Stimulated activated naive CD8-positive, alpha-beta T cell treated with anti-CD3 and anti-CD28 coated beads, Interleukin-15, Interleukin-2, amounts not matched to agents 100 ng/mL and 50 ng/mL, for 24 hours (primary cell): ENCODE data around the gene KRT1.

Source experiments
- H3K27ac Mint-ChIP-seq: one replicate; pipeline ENCODE4 v1.8.0; 2021; ENCODE audit warnings: mild to moderate bottlenecking, mixed read lengths
- H3K27me3 Mint-ChIP-seq: one replicate; pipeline ENCODE4 v1.8.0; 2021; ENCODE audit warnings: mixed read lengths
- H3K36me3 Mint-ChIP-seq: one replicate; pipeline ENCODE4 v1.8.0; 2021; ENCODE audit warnings: low read depth, mixed read lengths
- H3K4me1 Mint-ChIP-seq: one replicate; pipeline ENCODE4 v1.8.0; 2021; ENCODE audit warnings: low read depth, mixed read lengths
- H3K4me3 Mint-ChIP-seq: one replicate; pipeline ENCODE4 v1.8.0; 2021; ENCODE audit warnings: mild to moderate bottlenecking, mixed read lengths
- H3K9me3 Mint-ChIP-seq: one replicate; pipeline ENCODE4 v1.8.0; 2021; ENCODE audit warnings: mixed read lengths

The KRT1 gene

DNA sequence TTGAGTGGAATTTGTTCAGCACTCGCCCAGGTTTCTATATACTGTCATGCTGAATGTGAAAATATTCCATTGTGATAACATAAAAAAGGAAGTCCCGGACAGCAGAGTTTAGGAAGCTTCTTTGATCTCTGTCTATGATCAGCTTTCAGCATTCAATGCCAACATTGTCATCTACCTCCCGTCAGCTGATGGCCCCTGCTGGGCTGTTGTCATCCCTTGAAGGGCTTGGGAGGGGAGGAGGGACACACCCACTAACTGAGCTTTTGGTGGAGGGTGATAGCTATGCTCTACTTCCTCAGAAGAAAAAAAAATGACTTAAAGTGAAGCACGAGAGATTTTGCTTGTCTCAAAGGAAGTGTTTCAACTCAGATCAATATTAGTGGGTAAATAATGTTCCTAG is 27.8 kb upstream of the KRT1 start:
- Mint-ChIP-seq H3K36me3 (no peaks in the 10 kb centered on the region), H3K4me1 (peaks cover 13% of the 10 kb centered on the region), H3K27me3 (peaks cover 8% of the 10 kb centered on the region), H3K4me3 (no peak overlapping the region), H3K9me3 (no peaks in the 10 kb centered on the region), H3K27ac (no peak overlapping the region)

DNA sequence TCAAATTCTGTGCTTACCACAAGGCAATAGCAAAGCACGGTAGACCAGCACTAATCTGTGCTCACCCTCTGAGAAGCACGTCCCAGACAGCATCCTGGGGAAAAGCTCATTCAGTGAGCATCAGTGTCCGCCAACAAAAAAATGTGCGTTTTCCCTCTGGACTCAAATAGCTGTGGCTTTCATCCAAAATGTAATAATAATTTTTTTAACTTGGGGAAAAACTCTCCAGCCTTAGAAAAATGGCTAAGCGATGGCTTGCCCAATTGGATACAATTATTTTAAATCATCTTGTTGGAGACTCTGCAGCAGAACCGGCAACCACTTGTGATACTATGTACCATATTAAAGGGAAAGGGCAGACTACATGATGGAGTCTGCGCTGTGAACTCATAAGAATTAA is 24.3 kb upstream of the KRT1 start:
- Mint-ChIP-seq H3K36me3 (no peaks in the 10 kb centered on the region), H3K4me3 (no peak overlapping the region), H3K4me1 (peaks cover 13% of the 10 kb centered on the region), H3K27ac (no peak overlapping the region), H3K9me3 (no peaks in the 10 kb centered on the region), H3K27me3 (no peaks in the 10 kb centered on the region)

DNA sequence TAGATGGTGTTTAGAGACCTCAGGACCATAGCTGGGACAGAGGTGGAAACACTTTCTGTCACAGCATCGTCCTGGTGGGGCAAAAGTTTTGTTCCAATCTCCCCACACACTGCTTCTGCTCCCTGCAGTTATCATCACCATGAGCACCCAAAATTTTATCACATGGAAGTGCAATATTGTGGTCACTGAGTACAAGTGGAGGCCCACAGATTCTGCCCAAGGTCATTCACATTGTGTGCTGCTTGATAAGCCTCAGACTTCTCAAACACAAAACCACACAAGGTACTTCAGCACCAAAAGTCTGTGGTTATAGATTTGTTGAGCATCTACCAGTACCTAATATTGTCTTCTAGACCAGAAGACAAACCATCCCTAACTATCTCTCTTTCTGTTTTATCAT is 23.7 kb upstream of the KRT1 start:
- H3K27me3 Mint-ChIP-seq, result no peaks in the 10 kb centered on the region
- H3K4me3 Mint-ChIP-seq, result no peak overlapping the region
- H3K36me3 Mint-ChIP-seq, result no peaks in the 10 kb centered on the region
- H3K27ac Mint-ChIP-seq, result no peak overlapping the region
- H3K4me1 Mint-ChIP-seq, result peaks cover 13% of the 10 kb centered on the region
- no peaks in the 10 kb centered on the region for H3K9me3 Mint-ChIP-seq

GRCh38 chr12:52703424-52703823 is 23.2 kb upstream of the KRT1 start, which contains the start of gene KRT77:
KRT77 (minus strand) TSS chr12:52703524; CDS start chr12:52703434, 90 bp downstream.
- peaks cover 10% of the 10 kb centered on the region for H3K4me1 Mint-ChIP-seq
- H3K36me3 Mint-ChIP-seq, result no peaks in the 10 kb centered on the region
- H3K9me3 Mint-ChIP-seq, result no peaks in the 10 kb centered on the region
- H3K27ac Mint-ChIP-seq, result no peak within 1 kb of the TSS
- H3K4me3 Mint-ChIP-seq, result no peak within 1 kb of the TSS
- no peaks in the 10 kb centered on the region for H3K27me3 Mint-ChIP-seq

DNA sequence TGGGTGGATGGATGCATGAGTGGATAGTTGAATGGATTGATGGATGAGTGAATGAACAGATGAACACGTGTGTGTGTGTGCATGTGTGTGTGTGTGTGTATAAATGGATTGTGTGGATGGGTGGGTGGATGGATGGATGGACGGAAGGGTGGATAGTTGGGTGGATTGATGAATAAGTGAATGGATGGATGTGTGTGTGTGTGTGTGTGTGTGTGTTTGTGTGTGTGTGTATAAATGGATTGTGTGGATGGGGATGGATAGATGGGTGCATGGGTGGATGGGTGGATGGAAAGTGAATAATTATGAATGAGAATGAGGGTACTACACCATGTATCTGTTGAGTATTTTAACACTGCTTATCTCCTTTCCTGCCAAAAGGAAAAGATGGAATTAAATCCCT is 22.1 kb upstream of the KRT1 start:
- Mint-ChIP-seq H3K9me3 (no peaks in the 10 kb centered on the region), H3K27me3 (no peaks in the 10 kb centered on the region), H3K36me3 (no peaks in the 10 kb centered on the region), H3K4me3 (no peak overlapping the region), H3K4me1 (no peaks in the 10 kb centered on the region), H3K27ac (no peak overlapping the region)

DNA sequence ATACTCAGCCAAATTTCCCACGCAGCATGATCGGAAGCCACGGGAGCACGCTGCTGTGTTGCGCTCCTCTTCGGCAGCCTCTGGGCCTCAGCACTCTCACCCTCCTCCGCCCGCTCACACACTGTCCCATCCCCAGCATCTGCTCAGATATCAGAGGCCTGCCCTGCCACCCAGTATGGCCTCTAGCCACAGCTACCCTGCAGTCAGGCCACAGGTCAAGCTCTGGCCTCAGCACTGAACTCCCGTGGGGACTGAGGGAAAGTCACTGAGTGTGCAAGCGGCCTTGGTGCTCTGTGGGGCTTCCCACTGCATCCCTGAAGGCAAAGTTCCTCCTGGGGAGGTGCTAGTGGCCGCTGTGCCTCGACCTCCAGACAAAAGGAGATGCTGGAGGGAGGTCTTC is 21.1 kb upstream of the KRT1 start:
- no peaks in the 10 kb centered on the region for H3K36me3 Mint-ChIP-seq
- H3K27me3 Mint-ChIP-seq, result no peaks in the 10 kb centered on the region
- no peak overlapping the region for H3K4me3 Mint-ChIP-seq
- H3K4me1 Mint-ChIP-seq, result no peaks in the 10 kb centered on the region
- H3K9me3 Mint-ChIP-seq, result no peaks in the 10 kb centered on the region
- H3K27ac Mint-ChIP-seq, result no peak overlapping the region

GRCh38 chr12:52699960-52700359 is 19.8 kb upstream of the KRT1 start:
- H3K4me1 Mint-ChIP-seq, result no peaks in the 10 kb centered on the region
- H3K36me3 Mint-ChIP-seq, result no peaks in the 10 kb centered on the region
- H3K9me3 Mint-ChIP-seq, result no peaks in the 10 kb centered on the region
- no peaks in the 10 kb centered on the region for H3K27me3 Mint-ChIP-seq
- no peak overlapping the region for H3K27ac Mint-ChIP-seq
- H3K4me3 Mint-ChIP-seq, result no peak overlapping the region

GRCh38 chr12:52699373-52699772 is 19.2 kb upstream of the KRT1 start:
- Mint-ChIP-seq H3K4me1 (no peaks in the 10 kb centered on the region), H3K36me3 (no peaks in the 10 kb centered on the region), H3K27me3 (no peaks in the 10 kb centered on the region), H3K27ac (no peak overlapping the region), H3K4me3 (no peak overlapping the region), H3K9me3 (no peaks in the 10 kb centered on the region)

- H3K36me3 Mint-ChIP-seq, result no peaks in the 10 kb centered on the region
- no peaks in the 10 kb centered on the region for H3K4me1 Mint-ChIP-seq
- no peaks in the 10 kb centered on the region for H3K27me3 Mint-ChIP-seq
- H3K9me3 Mint-ChIP-seq, result no peaks in the 10 kb centered on the region
- no peak overlapping the region for H3K4me3 Mint-ChIP-seq
- no peak overlapping the region for H3K27ac Mint-ChIP-seq
Measured at GRCh38 chr12:52698651-52699340, 18.6 kb upstream of the KRT1 start.

- H3K4me1 Mint-ChIP-seq, result no peaks in the 10 kb centered on the region
- H3K36me3 Mint-ChIP-seq, result no peaks in the 10 kb centered on the region
- H3K27ac Mint-ChIP-seq, result no peak overlapping the region
- no peaks in the 10 kb centered on the region for H3K9me3 Mint-ChIP-seq
- no peak overlapping the region for H3K4me3 Mint-ChIP-seq
- H3K27me3 Mint-ChIP-seq, result peaks cover 5% of the 10 kb centered on the region
Measured at GRCh38 chr12:52697058-52697582, 16.9 kb upstream of the KRT1 start.

DNA sequence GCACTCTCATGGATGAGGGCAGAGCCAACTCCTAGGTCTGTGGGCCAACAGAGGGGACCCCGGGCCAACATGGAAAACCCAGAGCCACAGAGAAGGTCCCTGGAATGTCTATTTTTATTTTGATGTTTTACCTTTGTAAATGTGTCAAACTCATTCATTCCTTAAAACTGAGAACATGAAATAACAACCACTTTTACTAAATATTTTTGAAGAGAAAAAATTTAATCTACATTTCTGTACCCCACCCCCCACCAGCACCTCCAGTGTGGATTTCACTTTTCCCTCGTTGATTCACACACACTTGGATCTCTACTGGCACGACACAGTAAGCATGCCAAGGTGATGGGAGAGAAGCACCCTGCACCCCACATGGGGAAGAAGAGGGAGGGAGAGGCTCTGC is 16.4 kb upstream of the KRT1 start:
- Mint-ChIP-seq H3K4me3 (no peak overlapping the region), H3K27me3 (peaks cover 5% of the 10 kb centered on the region), H3K9me3 (no peaks in the 10 kb centered on the region), H3K4me1 (peaks cover 3% of the 10 kb centered on the region), H3K27ac (no peak overlapping the region), H3K36me3 (no peaks in the 10 kb centered on the region)

GRCh38 chr12:52695039-52695438 is 14.8 kb upstream of the KRT1 start:
- peaks cover 19% of the 10 kb centered on the region for H3K4me1 Mint-ChIP-seq
- peaks cover 5% of the 10 kb centered on the region for H3K27me3 Mint-ChIP-seq
- H3K9me3 Mint-ChIP-seq, result no peaks in the 10 kb centered on the region
- H3K36me3 Mint-ChIP-seq, result no peaks in the 10 kb centered on the region
- no peak overlapping the region for H3K27ac Mint-ChIP-seq
- no peak overlapping the region for H3K4me3 Mint-ChIP-seq

DNA sequence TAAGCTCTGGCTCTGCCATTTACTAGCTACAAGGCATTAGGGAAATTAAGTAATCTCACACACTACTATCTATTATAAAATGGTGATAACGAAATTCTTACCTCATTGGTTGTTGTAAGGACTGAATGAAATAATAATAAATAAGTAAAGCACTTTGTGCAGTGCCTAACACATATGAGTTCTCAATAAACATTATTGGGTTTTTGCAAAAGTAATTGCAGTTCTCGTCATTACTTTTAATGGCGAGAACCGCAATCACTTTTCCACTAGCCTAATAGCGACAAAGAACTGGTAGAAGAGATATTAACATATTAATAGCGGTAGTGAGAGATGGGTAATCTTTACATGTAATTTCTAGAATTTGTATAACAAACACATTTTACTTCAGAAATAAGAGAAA is 13.9 kb upstream of the KRT1 start:
- H3K4me3 Mint-ChIP-seq, result no peak overlapping the region
- H3K4me1 Mint-ChIP-seq, result peaks cover 20% of the 10 kb centered on the region
- no peaks in the 10 kb centered on the region for H3K36me3 Mint-ChIP-seq
- H3K27ac Mint-ChIP-seq, result no peak overlapping the region
- H3K9me3 Mint-ChIP-seq, result no peaks in the 10 kb centered on the region
- H3K27me3 Mint-ChIP-seq, result peaks cover 5% of the 10 kb centered on the region

DNA sequence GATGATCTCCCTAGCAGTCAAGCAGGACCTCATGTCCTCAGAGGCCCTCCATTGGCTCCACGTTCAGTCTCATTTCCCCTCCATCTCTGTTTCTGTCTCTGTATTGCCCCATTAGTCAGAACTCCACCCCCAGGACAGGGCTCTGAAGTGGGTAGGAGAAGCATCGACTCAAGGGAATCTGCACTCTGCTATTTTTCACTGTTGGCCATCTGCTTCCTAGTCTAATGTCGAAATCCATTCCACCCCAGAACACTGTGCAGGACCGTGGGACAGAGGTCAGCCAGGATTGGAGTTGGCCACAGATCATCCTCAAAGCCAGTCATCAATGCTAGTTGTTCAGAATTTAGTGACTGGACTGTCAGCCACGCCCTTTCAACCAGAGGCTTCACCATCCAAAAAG is 13.1 kb upstream of the KRT1 start:
- no peak overlapping the region for H3K27ac Mint-ChIP-seq
- peaks cover 5% of the 10 kb centered on the region for H3K27me3 Mint-ChIP-seq
- H3K36me3 Mint-ChIP-seq, result no peaks in the 10 kb centered on the region
- peaks cover 20% of the 10 kb centered on the region for H3K4me1 Mint-ChIP-seq
- H3K4me3 Mint-ChIP-seq, result no peak overlapping the region
- no peaks in the 10 kb centered on the region for H3K9me3 Mint-ChIP-seq

DNA sequence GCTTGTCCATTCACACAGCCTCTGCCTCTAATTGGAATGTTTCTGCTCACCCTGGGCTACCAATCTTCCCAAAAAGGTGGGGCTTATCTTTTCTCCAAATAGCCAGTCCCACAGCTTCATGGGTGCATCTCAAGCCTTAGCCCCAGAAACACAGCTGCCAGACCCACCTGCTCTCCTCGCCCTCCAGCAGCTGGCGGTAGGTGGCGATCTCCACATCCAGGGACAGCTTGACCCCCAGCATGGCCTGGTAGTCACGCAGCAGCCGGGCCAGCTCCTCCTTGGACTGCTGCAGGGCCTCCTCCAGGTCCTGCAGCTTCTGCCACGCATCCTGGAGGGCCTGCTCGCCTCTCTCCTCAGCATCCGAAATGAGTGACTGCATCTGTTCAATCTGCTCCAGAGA is 12.0 kb upstream of the KRT1 start:
- no peak overlapping the region for H3K27ac Mint-ChIP-seq
- H3K9me3 Mint-ChIP-seq, result no peaks in the 10 kb centered on the region
- H3K4me3 Mint-ChIP-seq, result no peak overlapping the region
- H3K4me1 Mint-ChIP-seq, result peaks cover 29% of the 10 kb centered on the region
- peaks cover 5% of the 10 kb centered on the region for H3K27me3 Mint-ChIP-seq
- H3K36me3 Mint-ChIP-seq, result no peaks in the 10 kb centered on the region

DNA sequence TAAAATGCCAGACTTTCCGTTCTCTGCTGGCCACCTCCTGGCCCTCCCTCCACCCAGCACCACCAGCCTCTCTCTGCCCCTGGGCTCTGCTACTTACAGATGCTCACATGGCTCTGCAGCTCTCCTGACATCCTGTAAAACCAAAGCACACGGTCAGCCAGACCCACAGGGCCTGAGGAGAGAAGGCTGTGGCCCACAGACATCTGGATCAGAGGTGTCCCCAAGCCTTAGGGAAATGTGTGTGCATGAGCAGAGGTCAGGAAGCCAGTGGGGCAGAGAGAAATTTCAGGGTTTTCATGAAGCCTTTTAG is 11.6 kb upstream of the KRT1 start:
- Mint-ChIP-seq H3K27ac (no peak overlapping the region), H3K4me3 (peak overlapping the region; percentile 67), H3K9me3 (no peaks in the 10 kb centered on the region), H3K27me3 (peaks cover 5% of the 10 kb centered on the region), H3K36me3 (no peaks in the 10 kb centered on the region), H3K4me1 (peaks cover 31% of the 10 kb centered on the region)
